Ectodermal cell (in vitro differentiated cells): ENCODE results near the gene FMNL3.
"Not testable (repeated sequence)": the region's sequence is repeated elsewhere in the genome, so short reads cannot be mapped to it uniquely, and the experiment has no call there.

Source experiments
- H3K27ac ChIP-seq: 2 replicates; pipeline ENCODE4 v1.7.0; 2013; ENCODE audit warnings: mild to moderate bottlenecking, low read depth, low read length; ENCODE audit not compliant: insufficient read depth, poor library complexity, severe bottlenecking
- H3K27me3 ChIP-seq: 2 replicates; pipeline ENCODE4 v1.7.0; 2013; ENCODE audit warnings: mild to moderate bottlenecking, low read length; ENCODE audit not compliant: insufficient read depth, control insufficient read depth, poor library complexity, severe bottlenecking
- H3K36me3 ChIP-seq: one replicate; pipeline ENCODE4 v1.7.0; 2013; ENCODE audit warnings: low read length; ENCODE audit not compliant: control insufficient read depth, insufficient read depth
- H3K4me1 ChIP-seq: one replicate; pipeline ENCODE4 v1.7.0; 2013; ENCODE audit warnings: low read length; ENCODE audit not compliant: control insufficient read depth, insufficient read depth
- H3K4me3 ChIP-seq: 2 replicates; pipeline ENCODE4 v1.7.0; 2013; ENCODE audit warnings: low read depth, low read length, control low read depth; ENCODE audit not compliant: insufficient read depth
- H3K9me3 ChIP-seq: 2 replicates; pipeline ENCODE4 v1.7.0; 2013; ENCODE audit warnings: mild to moderate bottlenecking, low read length, moderate library complexity; ENCODE audit not compliant: control insufficient read depth
- WGBS, 2 experiments: methylation state at CpG; one replicate each; pipeline ENCODE4 v1.1.7; 2013; ENCODE audit warnings: missing lambda C conversion rate in 2 of 2; 5-methylcytosine and 5-hydroxymethylcytosine counted together

FMNL3 gene

DNA sequence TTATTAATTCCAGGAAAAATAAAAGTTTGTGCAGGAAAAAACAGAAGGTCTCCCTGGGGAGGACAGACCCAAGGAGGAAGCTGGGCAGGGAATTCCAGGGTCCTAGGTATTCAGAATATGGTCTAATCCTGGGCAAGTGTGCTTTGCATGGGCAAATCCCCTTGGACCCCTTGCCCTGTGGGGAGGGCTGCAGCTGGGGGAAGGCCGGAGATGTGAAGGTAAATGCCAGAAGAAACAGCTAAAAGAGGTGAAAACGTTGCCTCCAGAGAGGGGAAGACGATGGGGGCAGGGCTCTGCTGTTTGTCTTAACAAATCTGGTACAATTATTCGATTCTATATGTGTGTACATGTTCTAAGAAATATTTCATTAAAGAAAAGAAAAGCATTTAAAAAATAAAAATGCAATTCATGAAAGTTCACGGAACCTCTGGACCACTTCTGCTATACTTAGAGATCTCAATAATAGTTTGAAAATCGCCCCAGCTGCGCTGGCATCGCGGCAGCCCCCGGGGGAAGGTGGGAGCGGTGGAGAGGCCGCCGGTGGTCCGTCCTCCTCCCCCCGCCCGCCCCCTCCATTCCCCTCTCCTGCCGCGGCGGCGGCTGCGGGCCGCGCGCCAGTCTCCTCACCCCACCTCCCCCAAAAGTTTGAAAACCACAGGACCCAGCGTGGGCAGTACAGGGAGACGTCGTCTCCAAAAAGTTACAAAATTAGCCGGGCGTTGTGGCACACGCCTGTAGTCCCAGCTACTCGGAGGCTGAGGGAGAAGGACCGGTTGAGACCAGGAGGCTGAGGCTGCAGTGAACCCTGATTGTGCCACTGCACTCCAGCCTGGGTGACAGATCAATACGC lies 85.3 kb downstream of the FMNL3 start:
- Histone ChIP-seq H3K4me1 (no peaks in the 10 kb centered on the region), H3K9me3 (no peaks in the 10 kb centered on the region), H3K27ac (no peak overlapping the region), H3K27me3 (peaks cover 8% of the 10 kb centered on the region), H3K4me3 (peak overlapping the region; percentile 55), H3K36me3 (no peaks in the 10 kb centered on the region)
- WGBS, 2 experiments: 46 to 52% methylated on average over 28 to 30 of the region's 33 CpGs

DNA sequence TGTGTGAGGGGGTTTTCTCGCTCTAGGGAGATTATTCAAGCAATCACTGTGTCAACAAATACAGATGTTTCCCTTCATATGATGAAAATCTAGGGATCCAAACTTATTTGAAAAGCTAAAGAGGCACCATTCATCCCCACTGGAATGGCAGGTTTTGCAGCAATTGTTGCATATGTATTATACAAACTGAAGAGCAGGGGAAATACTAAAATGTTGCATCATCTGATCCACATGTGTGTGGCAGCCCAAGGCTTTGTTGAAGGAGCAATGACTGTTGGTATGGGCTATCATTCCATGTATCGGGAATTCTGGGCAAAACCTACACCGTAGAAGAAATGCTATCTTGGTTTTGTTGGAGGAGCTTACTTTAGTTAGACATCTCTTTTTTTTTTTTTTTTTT lies 87.9 kb downstream of the FMNL3 start:
- no peaks in the 10 kb centered on the region for H3K4me1 ChIP-seq
- H3K27ac ChIP-seq: no peak overlapping the region
- no peaks in the 10 kb centered on the region for H3K36me3 ChIP-seq
- WGBS, 2 experiments: 94 to 97% methylated on average over 2 to 3 of the region's 3 CpGs
- no peak overlapping the region for H3K4me3 ChIP-seq
- peaks cover 8% of the 10 kb centered on the region for H3K27me3 ChIP-seq
- H3K9me3 ChIP-seq: no peaks in the 10 kb centered on the region

DNA sequence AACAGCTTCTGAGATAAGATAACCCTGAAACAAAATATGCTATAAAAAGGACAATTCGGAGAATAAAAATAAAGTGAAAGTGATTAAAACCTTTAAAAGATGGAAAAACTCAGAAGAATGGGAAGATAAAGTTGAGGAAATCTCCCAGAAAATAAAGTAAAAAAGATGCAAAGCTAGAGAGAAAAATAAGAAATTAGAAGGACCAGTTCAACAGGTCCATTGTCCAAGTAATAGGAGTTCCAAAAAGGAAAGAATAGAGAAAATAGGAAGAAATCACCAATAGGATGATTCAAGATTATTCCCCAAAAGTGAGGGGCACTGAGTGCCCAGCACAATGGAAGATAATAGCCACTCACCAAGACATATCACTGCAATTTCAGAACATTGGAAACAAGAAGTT lies 88.6 kb downstream of the FMNL3 start:
- H3K27me3 ChIP-seq: peaks cover 8% of the 10 kb centered on the region
- WGBS, 2 experiments: 97 to 100% methylated on average over 1 of the region's 1 CpG
- H3K9me3 ChIP-seq: no peaks in the 10 kb centered on the region
- H3K4me3 ChIP-seq: no peak overlapping the region
- no peak overlapping the region for H3K27ac ChIP-seq
- H3K36me3 ChIP-seq: no peaks in the 10 kb centered on the region
- H3K4me1 ChIP-seq: no peaks in the 10 kb centered on the region

GRCh38 chr12:49616533-49617219 lies 90.5 kb downstream of the FMNL3 start:
- Histone ChIP-seq H3K9me3 (no peaks in the 10 kb centered on the region), H3K36me3 (no peaks in the 10 kb centered on the region), H3K4me1 (no peaks in the 10 kb centered on the region), H3K27ac (no peak overlapping the region), H3K27me3 (peaks cover 8% of the 10 kb centered on the region), H3K4me3 (no peak overlapping the region)
- 74 to 78% methylated on average over 5 of the region's 5 CpGs for WGBS, 2 experiments

DNA sequence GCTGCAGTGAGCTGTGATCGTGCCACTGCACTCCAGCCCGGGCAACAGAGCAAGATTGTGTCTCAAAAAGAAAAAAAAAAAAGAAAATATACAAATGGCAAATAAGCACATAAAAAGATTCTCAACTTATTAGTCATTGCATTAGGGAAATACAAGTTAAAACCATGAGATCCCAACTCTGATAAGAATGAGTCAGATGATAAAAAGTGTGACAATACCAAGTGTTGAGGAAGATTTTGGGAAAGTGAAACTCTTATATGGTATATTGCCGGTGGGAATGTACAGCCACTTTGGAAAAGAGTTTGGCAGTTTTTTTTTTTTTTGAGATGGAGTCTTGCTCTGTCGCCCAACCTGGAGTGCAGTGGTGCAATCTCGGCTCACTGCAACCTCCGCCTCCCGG lies 91.5 kb downstream of the FMNL3 start:
- Histone ChIP-seq H3K27me3 (no peaks in the 10 kb centered on the region), H3K36me3 (no peaks in the 10 kb centered on the region), H3K9me3 (no peaks in the 10 kb centered on the region), H3K27ac (no peak overlapping the region), H3K4me1 (no peaks in the 10 kb centered on the region), H3K4me3 (no peak overlapping the region)
- 93 to 94% methylated on average over 6 to 7 of the region's 7 CpGs for WGBS, 2 experiments

DNA sequence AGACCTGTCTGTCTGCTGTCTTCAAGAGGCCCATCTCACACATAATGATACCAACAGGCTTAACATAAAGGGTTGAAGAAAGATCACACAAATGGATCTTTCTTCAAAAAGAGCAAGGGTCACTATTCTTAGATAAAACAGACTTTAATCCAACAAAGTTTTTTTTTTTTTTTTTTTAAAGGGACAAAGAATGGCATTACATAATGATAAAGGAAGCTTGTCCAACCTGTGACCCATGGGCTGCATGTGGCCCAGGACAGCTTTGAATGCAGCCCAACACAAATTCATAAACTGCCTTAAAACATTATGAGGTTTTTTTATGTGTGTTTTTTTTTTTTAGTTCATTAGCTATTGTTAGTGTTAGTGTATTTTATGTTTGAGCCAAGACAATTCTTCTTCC lies 95.0 kb downstream of the FMNL3 start:
- Histone ChIP-seq H3K9me3 (no peaks in the 10 kb centered on the region), H3K36me3 (no peaks in the 10 kb centered on the region), H3K27me3 (no peaks in the 10 kb centered on the region), H3K27ac (no peak overlapping the region), H3K4me3 (no peak overlapping the region), H3K4me1 (no peaks in the 10 kb centered on the region)

- not testable (repeated sequence) for H3K27ac ChIP-seq
Measured at GRCh38 chr12:49610785-49611184, 96.4 kb downstream of the FMNL3 start.

DNA sequence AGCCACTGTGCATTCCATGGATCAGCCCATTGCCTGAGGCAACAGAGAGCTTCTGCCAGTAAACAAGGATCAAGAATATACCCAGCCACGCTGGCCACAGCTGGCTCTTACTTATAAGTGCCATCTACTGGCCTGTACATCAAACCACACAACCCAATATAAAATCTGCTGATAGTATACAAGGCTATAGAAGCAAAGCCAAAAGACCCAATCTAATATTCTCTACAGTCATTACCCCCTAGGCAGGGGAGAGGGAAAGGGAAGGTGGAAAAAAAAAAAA lies 97.4 kb downstream of the FMNL3 start:
- Histone ChIP-seq H3K36me3 (no peaks in the 10 kb centered on the region), H3K4me3 (no peak overlapping the region), H3K27me3 (no peaks in the 10 kb centered on the region), H3K9me3 (no peaks in the 10 kb centered on the region), H3K4me1 (no peaks in the 10 kb centered on the region), H3K27ac (no peak overlapping the region)
- 71 to 72% methylated on average over 1 of the region's 1 CpG for WGBS, 2 experiments

More at GRCh38 chr12:49610785-49611184, 96.4 kb downstream of the FMNL3 start:
- 88 to 91% methylated on average over 4 of the region's 4 CpGs for WGBS, 2 experiments
- not testable (repeated sequence) for H3K27me3 ChIP-seq, H3K36me3 ChIP-seq, H3K9me3 ChIP-seq, H3K4me3 ChIP-seq, H3K4me1 ChIP-seq

DNA sequence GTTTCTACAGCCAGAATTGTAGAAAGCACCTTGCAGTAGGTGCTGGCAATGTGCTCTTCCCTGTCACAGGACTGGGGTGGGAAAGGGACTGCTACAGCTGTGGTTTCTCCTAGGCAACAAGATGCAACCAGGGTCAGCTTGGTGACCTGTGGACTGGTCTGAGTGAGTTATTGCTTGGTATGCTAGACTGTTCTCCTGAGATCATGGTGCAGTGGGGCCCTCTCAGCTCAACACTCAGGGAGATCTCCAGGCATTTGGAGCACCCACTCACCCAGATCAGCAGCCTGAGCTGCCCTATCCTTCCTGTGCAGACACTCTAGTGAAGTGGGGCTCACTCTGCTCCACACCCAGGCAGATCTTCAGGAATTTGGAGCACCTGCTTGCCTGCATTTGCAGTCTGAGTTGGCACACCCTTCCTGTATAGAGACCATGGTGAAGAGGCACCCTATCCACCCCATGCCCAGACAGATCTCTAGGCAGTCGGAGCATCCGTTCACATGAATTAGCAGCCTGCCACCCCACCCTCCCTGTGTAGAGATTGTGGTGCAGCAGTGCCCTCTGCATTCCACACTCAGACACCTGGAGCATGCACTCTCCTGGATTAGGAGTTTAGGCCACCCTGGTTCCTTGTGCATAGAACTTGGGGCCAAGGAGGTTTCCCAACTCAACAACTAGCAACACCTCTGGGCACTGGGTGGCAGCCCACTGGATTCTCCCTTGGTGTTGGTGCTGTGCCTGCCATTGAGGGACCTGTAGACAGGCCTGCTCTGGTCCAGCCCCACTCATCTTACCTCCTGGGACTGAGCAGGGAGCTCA lies 97.9 kb downstream of the FMNL3 start:
- WGBS, 2 experiments: 90 to 94% methylated on average over 2 of the region's 2 CpGs
- Histone ChIP-seq H3K4me1 (no peaks in the 10 kb centered on the region), H3K27ac (no peak overlapping the region), H3K36me3 (no peaks in the 10 kb centered on the region), H3K9me3 (no peaks in the 10 kb centered on the region), H3K4me3 (no peak overlapping the region), H3K27me3 (no peaks in the 10 kb centered on the region)

DNA sequence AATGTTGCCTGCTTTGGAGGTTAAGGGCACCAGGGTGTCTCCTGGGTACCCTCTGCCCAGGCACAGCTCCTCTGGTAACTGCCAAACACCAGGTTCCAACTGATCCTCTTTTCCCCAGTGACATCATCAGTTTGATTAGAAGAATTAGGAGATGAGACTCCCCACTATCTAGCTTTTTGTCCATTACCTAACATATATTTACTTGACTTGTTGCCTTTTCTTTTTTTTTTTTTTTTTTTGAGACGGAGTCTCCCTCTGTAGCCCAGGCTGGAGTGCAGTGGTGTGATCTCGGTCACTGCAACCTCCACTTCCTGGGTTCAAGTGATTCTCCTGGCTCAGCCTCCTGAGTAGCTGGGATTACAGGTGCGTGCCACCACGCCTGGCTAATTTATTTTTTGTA lies 101.7 kb downstream of the FMNL3 start, which contains the start of gene FAM186B:
Gene FAM186B, minus strand, starts transcription at position 101 of the 400 bp plus-strand sequence. CDS start 162 bp downstream, outside the sequence.
- not testable (repeated sequence) for H3K27ac ChIP-seq, H3K4me3 ChIP-seq, H3K36me3 ChIP-seq, H3K9me3 ChIP-seq, H3K27me3 ChIP-seq, H3K4me1 ChIP-seq
- 92 to 93% methylated on average over 4 of the region's 4 CpGs for WGBS, 2 experiments
